ENCODE data around the gene LUM.
"Not testable (repeated sequence)": the region's sequence is repeated elsewhere in the genome, so short reads cannot be mapped to it uniquely, and the experiment has no call there.

Gene LUM

GRCh38 chr12:91099836-91100235 lies 11.5 kb downstream of the LUM start:
- peaks cover 0 to 3% (median 0%) of the 10 kb centered on the region in 5 donors for H3K9me3 ChIP-seq (ENCODE audit: control insufficient read depth in 5 of 5, low read length in 5 of 5)
- H3K27me3 ChIP-seq (ENCODE audit: control insufficient read depth in 5 of 5, insufficient read depth in 4 of 5, low read length in 5 of 5) = no peaks in the 10 kb centered on the region
- no peak overlapping the region for H3K4me3 ChIP-seq (ENCODE audit: low read depth in 1 of 5, low read length in 5 of 5)
- H3K36me3 ChIP-seq (ENCODE audit: control insufficient read depth in 5 of 5, insufficient read depth in 5 of 5, low read length in 5 of 5) = no peaks in the 10 kb centered on the region
- no peak overlapping the region for H3K9ac ChIP-seq (ENCODE audit: low read length in 5 of 5)
- no peak overlapping the region for H3K27ac ChIP-seq (ENCODE audit: low read depth, low read length)
- peaks cover 0 to 7% (median 2%) of the 10 kb centered on the region in 5 donors for H3K4me1 ChIP-seq (ENCODE audit: control insufficient read depth in 5 of 5, insufficient read depth in 5 of 5, low read length in 5 of 5)

DNA sequence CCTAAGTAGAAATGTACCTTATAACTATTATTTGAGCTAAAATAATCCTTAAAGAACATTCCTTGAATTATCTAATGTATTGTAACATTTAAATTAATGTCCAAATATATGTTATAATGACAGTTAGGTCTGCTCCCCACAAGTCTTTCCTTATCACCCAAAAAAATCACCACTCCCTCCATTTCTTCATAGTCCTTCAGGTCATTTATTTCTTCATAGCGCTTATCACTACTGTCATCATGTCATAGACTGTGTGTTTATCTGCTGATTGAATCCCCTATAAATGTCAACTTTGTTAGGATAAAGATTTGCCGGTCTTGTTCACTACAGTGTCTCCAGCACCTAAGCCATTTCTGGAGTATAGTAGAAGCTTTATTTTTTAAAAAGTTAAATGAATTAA lies 12.0 kb downstream of the LUM start:
- Histone ChIP-seq H3K4me1 (ENCODE audit: control insufficient read depth in 5 of 5, insufficient read depth in 5 of 5, low read length in 5 of 5) (peaks cover 0 to 7% (median 2%) of the 10 kb centered on the region in 5 donors), H3K9ac (ENCODE audit: low read length in 5 of 5) (no peak overlapping the region), H3K4me3 (ENCODE audit: low read depth in 1 of 5, low read length in 5 of 5) (no peak overlapping the region), H3K36me3 (ENCODE audit: control insufficient read depth in 5 of 5, insufficient read depth in 5 of 5, low read length in 5 of 5) (no peaks in the 10 kb centered on the region), H3K27ac (ENCODE audit: low read depth, low read length) (no peak overlapping the region), H3K27me3 (ENCODE audit: control insufficient read depth in 5 of 5, insufficient read depth in 4 of 5, low read length in 5 of 5) (no peaks in the 10 kb centered on the region), H3K9me3 (ENCODE audit: control insufficient read depth in 5 of 5, low read length in 5 of 5) (peaks cover 0 to 3% (median 0%) of the 10 kb centered on the region in 5 donors)

- Histone ChIP-seq H3K9ac (ENCODE audit: low read length in 5 of 5) (no peak overlapping the region), H3K36me3 (ENCODE audit: control insufficient read depth in 5 of 5, insufficient read depth in 5 of 5, low read length in 5 of 5) (no peaks in the 10 kb centered on the region), H3K27me3 (ENCODE audit: control insufficient read depth in 5 of 5, insufficient read depth in 4 of 5, low read length in 5 of 5) (no peaks in the 10 kb centered on the region), H3K9me3 (ENCODE audit: control insufficient read depth in 5 of 5, low read length in 5 of 5) (peaks cover 0 to 3% (median 0%) of the 10 kb centered on the region in 5 donors), H3K4me1 (ENCODE audit: control insufficient read depth in 5 of 5, insufficient read depth in 5 of 5, low read length in 5 of 5) (peaks cover 0 to 7% (median 2%) of the 10 kb centered on the region in 5 donors), H3K27ac (ENCODE audit: low read depth, low read length) (no peak overlapping the region), H3K4me3 (ENCODE audit: low read depth in 1 of 5, low read length in 5 of 5) (no peak overlapping the region)
Measured at GRCh38 chr12:91098941-91099340, 12.4 kb downstream of the LUM start.

DNA sequence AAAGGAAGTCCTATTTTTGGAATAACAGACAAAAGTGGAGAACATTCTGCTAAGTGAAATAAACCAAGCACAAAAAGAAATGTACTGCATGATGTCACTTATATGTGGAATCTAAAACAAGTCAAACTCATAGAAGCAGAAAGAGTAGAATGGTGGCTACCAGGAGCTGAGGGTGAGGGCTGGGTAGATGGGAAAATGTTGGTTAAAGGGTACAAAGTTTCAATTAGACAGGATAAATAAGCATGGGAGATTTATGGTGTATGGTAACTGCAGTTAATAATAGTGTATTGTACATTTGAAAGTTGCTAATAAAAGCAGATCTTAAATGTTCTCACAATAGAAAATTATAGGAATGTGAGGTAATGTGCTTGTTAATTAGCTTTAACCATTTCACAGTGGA lies 12.8 kb downstream of the LUM start:
- Histone ChIP-seq H3K9me3 (ENCODE audit: control insufficient read depth in 5 of 5, low read length in 5 of 5) (peaks cover 0 to 3% (median 0%) of the 10 kb centered on the region in 5 donors), H3K27me3 (ENCODE audit: control insufficient read depth in 5 of 5, insufficient read depth in 4 of 5, low read length in 5 of 5) (no peaks in the 10 kb centered on the region), H3K9ac (ENCODE audit: low read length in 5 of 5) (no peak overlapping the region), H3K27ac (ENCODE audit: low read depth, low read length) (no peak overlapping the region), H3K4me3 (ENCODE audit: low read depth in 1 of 5, low read length in 5 of 5) (no peak overlapping the region), H3K4me1 (ENCODE audit: control insufficient read depth in 5 of 5, insufficient read depth in 5 of 5, low read length in 5 of 5) (peaks cover 0 to 7% (median 2%) of the 10 kb centered on the region in 5 donors), H3K36me3 (ENCODE audit: control insufficient read depth in 5 of 5, insufficient read depth in 5 of 5, low read length in 5 of 5) (no peaks in the 10 kb centered on the region)

DNA sequence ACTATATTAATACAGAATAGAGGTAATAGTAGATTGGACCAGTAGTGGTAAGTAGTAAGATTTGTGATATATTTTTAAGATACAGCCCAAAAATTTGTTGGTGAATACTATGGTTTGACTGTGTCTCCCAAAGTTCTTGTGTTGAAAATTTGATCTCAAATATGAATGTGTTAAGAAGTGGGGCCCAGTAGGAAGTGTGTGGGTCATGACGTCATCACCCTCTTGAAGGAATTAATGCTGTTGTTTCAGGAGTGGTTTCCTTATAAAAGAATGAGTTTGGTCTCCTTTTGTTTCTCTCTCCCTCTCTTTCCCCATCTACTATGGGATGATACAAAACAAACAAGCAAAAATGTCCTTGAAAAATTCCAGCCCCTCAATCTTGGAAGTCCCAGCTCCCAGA lies 16.3 kb downstream of the LUM start:
- Histone ChIP-seq H3K27ac (ENCODE audit: low read depth, low read length) (no peak overlapping the region), H3K27me3 (ENCODE audit: control insufficient read depth in 5 of 5, insufficient read depth in 4 of 5, low read length in 5 of 5) (peaks cover 0 to 3% (median 0%) of the 10 kb centered on the region in 5 donors)

DNA sequence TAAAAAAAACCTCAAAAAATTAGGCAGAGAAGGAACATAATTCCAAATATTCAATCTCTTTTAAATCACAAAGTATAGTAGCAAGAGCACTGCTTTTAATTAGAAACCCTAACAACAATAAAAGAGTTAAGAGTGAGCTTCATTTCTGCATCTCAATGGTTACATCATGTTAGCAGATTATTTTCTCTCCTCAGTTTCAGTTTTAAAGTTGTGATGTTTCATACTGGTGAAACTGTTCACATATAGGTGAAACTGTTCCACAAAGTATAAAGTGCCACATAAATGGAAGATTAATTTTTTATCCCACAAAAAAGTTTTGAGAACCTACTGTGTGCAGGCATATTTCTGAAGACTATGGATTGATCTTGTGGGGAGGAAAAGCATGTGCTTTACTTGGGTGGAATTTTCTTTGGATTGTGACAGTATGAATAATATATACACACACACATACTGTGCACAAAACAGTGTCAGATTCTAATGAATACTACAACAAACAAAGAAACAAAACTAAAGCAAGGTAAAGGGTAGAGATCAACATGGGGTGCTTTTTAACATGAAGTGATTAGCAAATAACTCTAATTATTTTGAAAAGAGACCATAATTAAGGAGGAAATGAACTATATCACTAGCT lies 17.1 kb downstream of the LUM start:
- H3K9ac ChIP-seq (ENCODE audit: low read length in 5 of 5) = no peak overlapping the region
- no peaks in the 10 kb centered on the region for H3K36me3 ChIP-seq (ENCODE audit: control insufficient read depth in 5 of 5, insufficient read depth in 5 of 5, low read length in 5 of 5)
- peaks cover 0 to 7% (median 2%) of the 10 kb centered on the region in 5 donors for H3K4me1 ChIP-seq (ENCODE audit: control insufficient read depth in 5 of 5, insufficient read depth in 5 of 5, low read length in 5 of 5)
- H3K27ac ChIP-seq (ENCODE audit: low read depth, low read length) = no peak overlapping the region
- peaks cover 2 to 13% (median 4%) of the 10 kb centered on the region in 5 donors for H3K9me3 ChIP-seq (ENCODE audit: control insufficient read depth in 5 of 5, low read length in 5 of 5)
- peaks cover 0 to 3% (median 0%) of the 10 kb centered on the region in 5 donors for H3K27me3 ChIP-seq (ENCODE audit: control insufficient read depth in 5 of 5, insufficient read depth in 4 of 5, low read length in 5 of 5)
- no peak overlapping the region for H3K4me3 ChIP-seq (ENCODE audit: low read depth in 1 of 5, low read length in 5 of 5)

More for the DNA sequence above, 16.3 kb downstream of the LUM start:
- Histone ChIP-seq H3K9ac (ENCODE audit: low read length in 5 of 5) (no peak overlapping the region), H3K4me1 (ENCODE audit: control insufficient read depth in 5 of 5, insufficient read depth in 5 of 5, low read length in 5 of 5) (peaks cover 0 to 7% (median 2%) of the 10 kb centered on the region in 5 donors), H3K36me3 (ENCODE audit: control insufficient read depth in 5 of 5, insufficient read depth in 5 of 5, low read length in 5 of 5) (no peaks in the 10 kb centered on the region), H3K9me3 (ENCODE audit: control insufficient read depth in 5 of 5, low read length in 5 of 5) (peaks cover 0 to 9% (median under 1%) of the 10 kb centered on the region in 5 donors), H3K4me3 (ENCODE audit: low read depth in 1 of 5, low read length in 5 of 5) (no peak overlapping the region)

GRCh38 chr12:91093341-91093740 lies 18.0 kb downstream of the LUM start:
- H3K27ac ChIP-seq (ENCODE audit: low read depth, low read length) = no peak overlapping the region
- no peak overlapping the region for H3K9ac ChIP-seq (ENCODE audit: low read length in 5 of 5)
- H3K36me3 ChIP-seq (ENCODE audit: control insufficient read depth in 5 of 5, insufficient read depth in 5 of 5, low read length in 5 of 5) = no peaks in the 10 kb centered on the region
- peaks cover 0 to 3% (median 0%) of the 10 kb centered on the region in 5 donors for H3K27me3 ChIP-seq (ENCODE audit: control insufficient read depth in 5 of 5, insufficient read depth in 4 of 5, low read length in 5 of 5)
- H3K4me1 ChIP-seq (ENCODE audit: control insufficient read depth in 5 of 5, insufficient read depth in 5 of 5, low read length in 5 of 5) = peaks cover 0 to under 1% (median 0%) of the 10 kb centered on the region in 5 donors
- no peak overlapping the region for H3K4me3 ChIP-seq (ENCODE audit: low read depth in 1 of 5, low read length in 5 of 5)
- H3K9me3 ChIP-seq (ENCODE audit: control insufficient read depth in 5 of 5, low read length in 5 of 5) = peaks cover 4 to 20% (median 9%) of the 10 kb centered on the region in 5 donors

GRCh38 chr12:91091916-91092715 lies 19.2 kb downstream of the LUM start:
- H3K36me3 ChIP-seq (ENCODE audit: control insufficient read depth in 5 of 5, insufficient read depth in 5 of 5, low read length in 5 of 5) = no peaks in the 10 kb centered on the region
- H3K4me1 ChIP-seq (ENCODE audit: control insufficient read depth in 5 of 5, insufficient read depth in 5 of 5, low read length in 5 of 5) = no peaks in the 10 kb centered on the region
- no peak overlapping the region for H3K27ac ChIP-seq (ENCODE audit: low read depth, low read length)
- H3K4me3 ChIP-seq (ENCODE audit: low read depth in 1 of 5, low read length in 5 of 5) = no peak overlapping the region
- H3K9ac ChIP-seq (ENCODE audit: low read length in 5 of 5) = no peak overlapping the region
- peaks cover 4 to 27% (median 9%) of the 10 kb centered on the region in 5 donors for H3K9me3 ChIP-seq (ENCODE audit: control insufficient read depth in 5 of 5, low read length in 5 of 5)
- peaks cover 0 to 3% (median 0%) of the 10 kb centered on the region in 5 donors for H3K27me3 ChIP-seq (ENCODE audit: control insufficient read depth in 5 of 5, insufficient read depth in 4 of 5, low read length in 5 of 5)

DNA sequence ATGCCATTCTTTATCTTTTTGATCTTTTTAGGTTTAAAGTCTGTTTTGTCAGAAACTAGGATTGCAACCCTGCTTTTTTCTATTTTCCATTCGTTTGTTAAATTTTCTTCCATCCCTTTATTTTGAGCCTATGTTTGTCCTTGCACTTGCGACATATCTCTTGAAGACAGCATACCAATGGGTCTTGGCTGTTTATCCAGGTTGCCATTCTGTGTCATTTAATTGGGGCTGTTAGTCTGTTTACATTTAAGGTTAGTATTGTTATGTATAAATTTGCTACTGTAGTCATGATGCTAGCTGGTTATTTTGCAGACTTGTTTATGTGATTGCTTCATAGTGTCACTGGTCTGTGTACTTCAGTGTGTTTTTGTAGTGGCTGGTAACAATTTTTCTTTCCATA lies 21.3 kb downstream of the LUM start:
- H3K4me3 ChIP-seq (ENCODE audit: low read depth in 1 of 5, low read length in 5 of 5); H3K4me1 ChIP-seq (ENCODE audit: control insufficient read depth in 5 of 5, insufficient read depth in 5 of 5, low read length in 5 of 5); H3K27ac ChIP-seq (ENCODE audit: low read depth, low read length); H3K9ac ChIP-seq (ENCODE audit: low read length in 5 of 5); H3K27me3 ChIP-seq (ENCODE audit: control insufficient read depth in 5 of 5, insufficient read depth in 4 of 5, low read length in 5 of 5); H3K36me3 ChIP-seq (ENCODE audit: control insufficient read depth in 5 of 5, insufficient read depth in 5 of 5, low read length in 5 of 5): not testable (repeated sequence)
- H3K9me3 ChIP-seq (ENCODE audit: control insufficient read depth in 5 of 5, low read length in 5 of 5) = peaks cover 4 to 27% (median 9%) of the 10 kb centered on the region in 5 donors

DNA sequence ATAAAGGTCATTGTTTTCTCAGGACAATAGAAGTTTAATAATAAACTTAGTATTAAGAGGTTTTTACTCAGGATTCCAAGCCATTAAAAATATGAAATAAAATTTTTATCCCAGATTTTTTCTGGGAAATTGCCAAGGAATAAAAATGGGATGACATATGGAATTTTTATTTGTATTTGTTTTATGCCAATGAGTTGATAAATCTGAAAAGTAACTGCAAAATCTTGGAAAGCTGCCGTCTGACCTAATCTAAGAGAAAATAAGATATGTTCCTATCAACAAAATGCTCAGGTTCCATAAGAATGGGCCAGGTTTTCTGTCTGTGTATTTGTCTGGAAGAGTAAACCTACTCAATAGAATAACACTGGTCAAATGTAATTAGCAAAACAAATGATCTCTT lies 31.3 kb downstream of the LUM start:
- no peaks in the 10 kb centered on the region for H3K4me1 ChIP-seq (ENCODE audit: control insufficient read depth in 5 of 5, insufficient read depth in 5 of 5, low read length in 5 of 5)
- H3K9ac ChIP-seq (ENCODE audit: low read length in 5 of 5) = no peak overlapping the region
- no peak overlapping the region for H3K4me3 ChIP-seq (ENCODE audit: low read depth in 1 of 5, low read length in 5 of 5)
- H3K36me3 ChIP-seq (ENCODE audit: control insufficient read depth in 5 of 5, insufficient read depth in 5 of 5, low read length in 5 of 5) = no peaks in the 10 kb centered on the region
- no peak overlapping the region for H3K27ac ChIP-seq (ENCODE audit: low read depth, low read length)
- no peaks in the 10 kb centered on the region for H3K9me3 ChIP-seq (ENCODE audit: control insufficient read depth in 5 of 5, low read length in 5 of 5)
- H3K27me3 ChIP-seq (ENCODE audit: control insufficient read depth in 5 of 5, insufficient read depth in 4 of 5, low read length in 5 of 5) = no peaks in the 10 kb centered on the region

All from subcutaneous abdominal adipose tissue (tissue), 5 donors.